CD4-positive, alpha-beta T cell treated with Interleukin-4 for 4 hours (primary cell): ENCODE results near the gene PPP1R12A.
"Not testable (repeated sequence)": the region's sequence is repeated elsewhere in the genome, so short reads cannot be mapped to it uniquely, and the experiment has no call there.

Experiments
- DNase-seq: peaks from one replicate; pipeline ENCODE4 v3.0.0-alpha.2; 2020

The PPP1R12A gene

GRCh38 chr12:79935021-79935623 is at the start of gene PPP1R12A:
Gene PPP1R12A, minus strand, starts transcription at chr12:79935097. Its CDS starts 166 bp downstream, at chr12:79934931.
- DNase-seq, result peak; percentile 94

DNA sequence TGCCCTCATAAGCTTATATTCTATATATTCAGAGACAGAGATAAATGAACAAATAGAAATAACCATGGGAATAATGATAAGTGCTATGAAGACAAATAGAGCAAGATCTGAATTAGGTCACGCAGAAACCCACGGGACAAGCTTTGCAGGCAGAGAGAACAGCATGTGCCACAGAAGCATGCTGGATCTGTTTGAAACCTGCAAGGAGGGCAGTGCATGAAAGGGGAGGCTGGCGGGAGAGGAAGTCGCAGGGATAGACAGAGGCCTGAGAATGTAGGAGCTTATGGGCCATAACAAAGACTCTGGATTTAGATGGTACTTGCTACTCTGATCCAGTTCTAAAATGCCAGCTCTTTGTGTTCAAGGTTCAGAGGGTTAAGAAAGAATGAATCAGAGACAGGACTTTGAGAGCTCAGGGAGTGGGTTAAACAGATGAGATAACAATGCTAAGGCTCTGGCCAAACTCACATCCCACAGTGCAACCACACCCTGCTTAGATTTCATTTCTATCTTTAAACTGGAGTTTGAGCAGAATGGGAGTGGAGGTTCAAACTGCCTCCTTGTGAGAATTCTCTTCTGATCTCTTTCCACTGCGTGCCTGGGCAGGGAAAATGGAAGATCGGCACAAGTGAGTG is 49.2 kb upstream of the PPP1R12A start:
- DNase-seq, result no peak

- DNase-seq, result no peak
These were observed 48.6 kb upstream of the PPP1R12A start for GRCh38 chr12:79983492-79983891.

- DNase-seq, result no peak
These were observed 47.5 kb upstream of the PPP1R12A start for GRCh38 chr12:79982086-79983062.

GRCh38 chr12:79978692-79979091 is 43.8 kb upstream of the PPP1R12A start:
- DNase-seq, result no peak

- DNase-seq, result not testable (repeated sequence)
These were observed 43.1 kb upstream of the PPP1R12A start for GRCh38 chr12:79977856-79978460.

- no peak for DNase-seq
These were observed 40.2 kb upstream of the PPP1R12A start for GRCh38 chr12:79975143-79975542.

GRCh38 chr12:79973801-79974200 is 38.9 kb upstream of the PPP1R12A start:
- no peak for DNase-seq

GRCh38 chr12:79964100-79964627 is 29.3 kb upstream of the PPP1R12A start:
- DNase-seq, result no peak

GRCh38 chr12:79961411-79961810 is 26.5 kb upstream of the PPP1R12A start:
- no peak for DNase-seq

DNA sequence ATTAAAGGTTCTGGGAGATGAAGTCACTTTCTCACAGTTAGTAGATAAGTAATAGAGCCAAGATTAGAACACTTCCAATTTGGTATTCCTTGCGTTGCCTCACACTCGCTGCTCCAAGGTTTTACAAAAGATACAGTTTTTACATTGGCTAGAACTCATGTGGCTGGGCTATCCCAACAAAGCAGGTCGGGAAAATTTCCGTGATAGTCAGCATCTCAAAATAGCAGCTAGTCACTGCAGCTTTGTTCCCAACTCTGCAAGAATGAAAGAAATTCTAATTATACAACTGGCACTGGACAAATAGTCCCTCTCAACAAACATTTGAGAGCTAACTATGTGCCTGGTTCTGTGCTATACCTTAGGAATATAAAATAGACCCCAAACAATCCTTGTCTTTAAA is 24.6 kb upstream of the PPP1R12A start:
- DNase-seq, result no peak

- no peak for DNase-seq
These were observed 22.0 kb upstream of the PPP1R12A start for GRCh38 chr12:79956896-79957295.

GRCh38 chr12:79955561-79955960 is 20.7 kb upstream of the PPP1R12A start:
- DNase-seq, result no peak

- no peak for DNase-seq
These were observed 19.2 kb upstream of the PPP1R12A start for GRCh38 chr12:79954037-79954610.

DNA sequence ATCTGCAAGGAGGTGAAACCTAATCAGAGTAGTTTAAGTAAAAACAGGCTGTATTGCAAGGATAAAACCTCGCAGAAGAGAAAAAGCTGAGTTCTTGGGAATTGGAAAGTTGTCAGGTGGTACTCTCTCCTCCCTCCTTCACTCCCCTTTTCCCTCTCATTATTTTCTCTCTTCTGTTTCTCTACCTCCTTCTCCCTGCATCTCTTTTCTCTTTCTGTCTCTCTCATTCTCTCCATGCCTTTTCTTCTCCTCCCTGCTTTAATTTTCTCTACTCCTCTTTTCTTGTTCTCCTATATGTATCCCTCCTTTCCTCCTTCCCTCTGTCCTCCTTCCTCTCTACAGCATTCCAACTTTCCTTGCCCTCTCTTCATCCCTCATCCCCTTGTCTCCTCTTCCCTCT is 14.2 kb upstream of the PPP1R12A start:
- DNase-seq, result no peak

DNA sequence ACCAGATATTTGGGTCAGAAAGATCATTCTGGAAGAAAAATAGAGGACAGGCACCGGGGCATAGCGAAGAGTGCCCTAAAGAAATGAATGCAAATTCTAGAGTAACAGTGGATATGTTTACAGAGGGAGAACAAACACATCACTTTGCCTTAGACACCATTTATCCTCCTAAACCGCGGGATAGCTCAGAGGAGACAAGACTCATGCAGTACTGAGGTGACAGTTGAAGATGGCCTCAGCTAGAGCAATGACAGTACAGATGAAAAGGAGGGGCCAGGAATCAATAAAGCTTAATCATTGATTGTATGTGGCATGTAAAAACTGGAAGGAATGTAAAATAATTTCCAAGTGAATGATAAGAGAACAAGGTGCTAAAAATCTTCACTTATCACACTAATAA is 10.5 kb upstream of the PPP1R12A start:
- no peak for DNase-seq

GRCh38 chr12:79944565-79944964 is 9.7 kb upstream of the PPP1R12A start:
- no peak for DNase-seq

- DNase-seq, result not testable (repeated sequence)
These were observed 7.9 kb upstream of the PPP1R12A start for GRCh38 chr12:79942846-79943245.

DNA sequence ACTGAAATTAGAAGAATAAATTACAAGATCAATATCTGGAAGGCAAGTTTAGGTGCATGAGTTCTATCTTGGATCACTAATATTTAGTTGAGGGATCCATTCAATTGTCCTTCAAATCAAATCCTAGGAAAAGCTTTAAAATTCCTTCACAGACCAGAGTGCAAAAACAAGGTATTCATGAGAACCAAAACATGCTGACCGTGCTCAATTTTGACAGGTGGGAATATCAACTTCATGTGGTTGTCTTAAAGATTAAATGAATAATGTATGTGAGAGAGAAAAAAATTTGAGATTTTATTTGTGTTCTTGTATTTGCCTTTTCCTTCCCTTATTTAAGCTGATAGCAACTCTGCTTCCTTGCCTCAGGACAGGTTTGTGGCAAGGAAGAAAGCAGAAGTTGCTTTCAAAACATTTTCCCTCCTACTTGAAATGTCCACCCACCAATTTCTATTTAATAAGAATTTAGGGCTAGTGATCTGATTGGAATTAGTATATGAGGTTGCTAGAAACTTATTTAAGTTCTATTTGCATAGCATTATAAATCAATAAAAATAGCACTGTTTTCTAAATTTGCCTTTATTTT is 4.9 kb upstream of the PPP1R12A start:
- no peak for DNase-seq

DNA sequence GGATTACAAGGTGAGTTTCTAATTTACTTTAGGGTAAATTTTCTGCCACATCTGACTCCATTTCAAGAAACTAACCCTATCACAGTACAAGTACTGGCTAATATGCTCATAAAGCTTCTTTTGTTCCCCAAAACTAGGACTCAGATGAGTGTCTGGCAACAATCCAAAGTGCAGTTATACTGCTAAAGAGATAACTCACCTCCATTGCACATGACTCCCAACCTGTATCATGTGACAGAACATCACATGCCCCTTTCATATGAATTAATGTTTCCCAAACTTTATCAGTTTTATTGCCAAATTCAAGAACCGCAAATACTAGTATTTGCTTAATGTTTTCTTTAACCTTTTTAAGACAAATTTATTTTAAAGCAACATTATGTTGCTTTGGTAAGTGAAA is 3.9 kb upstream of the PPP1R12A start:
- DNase-seq, result no peak

DNA sequence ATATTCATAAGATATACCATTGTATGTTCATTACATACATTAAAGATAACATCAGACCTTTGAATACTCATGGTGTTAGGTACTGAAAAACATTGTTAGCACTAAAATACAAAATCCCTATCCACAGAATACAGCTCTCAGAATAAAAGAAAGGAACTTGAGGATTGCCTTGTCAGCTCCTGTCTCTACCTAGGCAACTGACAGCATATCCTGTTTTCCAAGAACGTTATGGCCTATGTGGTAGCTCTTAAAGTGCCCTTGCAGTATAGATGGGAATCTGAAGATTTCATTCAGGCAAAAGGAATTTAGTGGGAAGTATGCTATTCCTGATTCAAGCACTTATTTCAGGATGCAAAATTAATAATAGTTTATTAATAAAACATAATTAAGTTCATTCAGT is 1.8 kb upstream of the PPP1R12A start:
- DNase-seq, result no peak
